H1 (cell line): ENCODE data around the gene CHD1L. TPM values are rescaled to one million over a fixed set of nuclear protein-coding genes. Genes with fewer than 3 reads are reported as not detected.

Experiments
- CTCF ChIA-PET: fragments of 300-600 bp; sonication (Branson Sonifier 250); formaldehyde crosslinking; loops from one replicate; lab custom pipeline; 2021; ENCODE audit not compliant: partially characterized antibody; lab: Charles Lee
- POLR2A ChIA-PET: fragments of 300-600 bp; sonication (Branson Sonifier 250); formaldehyde crosslinking; loops from one replicate; lab custom pipeline; 2021; ENCODE audit warnings: inconsistent platforms; ENCODE audit not compliant: partially characterized antibody; lab: Charles Lee
- DNase-seq, 2 experiments: peaks; one replicate each; pipeline versions ENCODE4 v3.0.0 to v3.0.0-alpha.2; 2010 to 2022; ENCODE audit warnings: low spot score in 2 of 2, low read depth in 1 of 2, mixed read lengths in 1 of 2
- FAIRE-seq: peaks from 2 replicates; lab custom pipeline; 2011; peaks lifted over from hg19 to GRCh38; lab: Jason Lieb, UNC
- H2AFZ ChIP-seq: 2 replicates; pipeline ENCODE4 v1.8.1; 2012; ENCODE audit warnings: low read length, inconsistent platforms
- H2AK5ac ChIP-seq: 2 replicates; pipeline ENCODE4 v1.6.1; 2013; ENCODE audit warnings: low read depth, low read length
- H2BK120ac ChIP-seq: replicated peaks from 2 replicates; pipeline ENCODE3; 2013; ENCODE audit warnings: low read depth, low read length, inconsistent platforms
- H2BK12ac ChIP-seq: 2 replicates; pipeline ENCODE4 v1.6.1; 2013; ENCODE audit warnings: low read depth, low read length
- H2BK15ac ChIP-seq: 2 replicates; pipeline ENCODE4 v1.6.1; 2013; ENCODE audit warnings: low read length
- H2BK20ac ChIP-seq: 2 replicates; pipeline ENCODE4 v1.6.1; 2013; ENCODE audit warnings: low read length
- H2BK5ac ChIP-seq: 2 replicates; pipeline ENCODE4 v1.6.1; 2013; ENCODE audit warnings: low read depth, low read length
- H3K14ac ChIP-seq: 2 replicates; pipeline ENCODE4 v1.6.1; 2013; ENCODE audit warnings: inconsistent platforms; ENCODE audit not compliant: insufficient read length
- H3K18ac ChIP-seq: 2 replicates; pipeline ENCODE4 v1.6.1; 2013; ENCODE audit warnings: low read length; ENCODE audit errors: extremely low read depth
- H3K23ac ChIP-seq: 2 replicates; pipeline ENCODE4 v1.6.1; 2013; ENCODE audit warnings: inconsistent platforms; ENCODE audit not compliant: insufficient read length
- H3K23me2 ChIP-seq: 2 replicates; pipeline ENCODE4 v1.6.1; 2013; ENCODE audit warnings: low read depth, low read length
- H3K27ac ChIP-seq: 2 replicates; pipeline ENCODE4 v1.6.1; 2011; ENCODE audit warnings: low read depth, low read length, inconsistent platforms
- H3K27me3 ChIP-seq, 4 experiments: replicated peaks in 1 of 4; 1 replicate in 1 of 4; 2 replicates in 3 of 4; pipeline versions ENCODE4 v1.6.1 to v1.8.1; 2011 to 2013; ENCODE audit warnings: low read length in 3 of 4, mild to moderate bottlenecking in 3 of 4, inconsistent platforms in 2 of 4, mixed read lengths in 2 of 4, moderate library complexity in 1 of 4; ENCODE audit not compliant: control insufficient read depth in 3 of 4, insufficient read depth in 3 of 4; ENCODE audit errors: extremely low read depth in 1 of 4
- H3K36me3 ChIP-seq, 4 experiments: 2 replicates each; pipeline versions ENCODE4 v1.6.1 to v1.8.1; 2011 to 2013; ENCODE audit warnings: mild to moderate bottlenecking in 4 of 4, low read length in 3 of 4, moderate library complexity in 2 of 4, control low read depth in 1 of 4, inconsistent platforms in 1 of 4; ENCODE audit not compliant: insufficient read depth in 4 of 4, control insufficient read depth in 2 of 4
- H3K4ac ChIP-seq: replicated peaks from 2 replicates; pipeline ENCODE3; 2013; ENCODE audit warnings: low read length, low read depth, mixed read lengths, inconsistent platforms; ENCODE audit not compliant: insufficient read length
- H3K4me1 ChIP-seq, 4 experiments: replicated peaks in 1 of 4; 1 replicate in 1 of 4; 2 replicates in 3 of 4; pipeline versions ENCODE4 v1.6.1 to v1.8.1; 2011 to 2013; ENCODE audit warnings: low read length in 3 of 4, inconsistent platforms in 2 of 4, mixed read lengths in 1 of 4; ENCODE audit not compliant: insufficient read depth in 4 of 4, control insufficient read depth in 3 of 4
- H3K4me2 ChIP-seq, 2 experiments: 2 replicates each; pipeline versions ENCODE4 v1.6.1 to v1.8.1; 2011 to 2013; ENCODE audit warnings: low read depth in 2 of 2, low read length in 2 of 2, control low read depth in 1 of 2, inconsistent platforms in 1 of 2, mild to moderate bottlenecking in 1 of 2; ENCODE audit not compliant: insufficient read depth in 1 of 2
- H3K4me3 ChIP-seq, 4 experiments: fragments of 200-600, 300-600 bp in 1 of 4; sonication (generic), shearing (Covaris generic), sonication (Bioruptor Twin) in 1 of 4; 2 replicates each; pipeline versions ENCODE4 v1.5.1 to v1.8.1; 2011 to 2016; ENCODE audit warnings: low read length in 4 of 4, low read depth in 3 of 4, control low read depth in 2 of 4, inconsistent platforms in 2 of 4, mild to moderate bottlenecking in 2 of 4, mixed read lengths in 1 of 4, moderate library complexity in 1 of 4; ENCODE audit not compliant: insufficient read depth in 2 of 4; ENCODE audit errors: extremely low read depth in 1 of 4
- H3K56ac ChIP-seq: replicated peaks from 2 replicates; pipeline ENCODE3; 2013; ENCODE audit warnings: low read depth, mild to moderate bottlenecking, mixed read lengths, low read length, inconsistent platforms; ENCODE audit not compliant: insufficient read length
- H3K79me1 ChIP-seq: 2 replicates; pipeline ENCODE4 v1.6.1; 2013; ENCODE audit warnings: low read depth, low read length, control low read depth
- H3K79me2 ChIP-seq, 2 experiments: 2 replicates each; pipeline versions ENCODE4 v1.6.1 to v1.8.1; 2012 to 2013; ENCODE audit warnings: low read length in 2 of 2, mild to moderate bottlenecking in 2 of 2, inconsistent platforms in 1 of 2; ENCODE audit not compliant: insufficient read depth in 2 of 2, control insufficient read depth in 1 of 2
- H3K9ac ChIP-seq, 4 experiments: replicated peaks in 1 of 4; 1 replicate in 1 of 4; 2 replicates in 3 of 4; pipeline versions ENCODE4 v1.6.1 to v1.8.1; 2011 to 2013; ENCODE audit warnings: low read depth in 3 of 4, low read length in 3 of 4, control low read depth in 2 of 4, mild to moderate bottlenecking in 2 of 4, moderate library complexity in 2 of 4, inconsistent platforms in 1 of 4; ENCODE audit errors: extremely low read depth in 1 of 4
- H3K9me3 ChIP-seq, 2 experiments: 2 replicates each; pipeline versions ENCODE4 v1.6.1 to v1.8.1; 2012 to 2013; ENCODE audit warnings: mild to moderate bottlenecking in 2 of 2, moderate library complexity in 2 of 2, control low read depth in 1 of 2, inconsistent platforms in 1 of 2, low read depth in 1 of 2, low read length in 1 of 2, mixed read lengths in 1 of 2; ENCODE audit not compliant: insufficient read depth in 2 of 2
- H4K20me1 ChIP-seq, 2 experiments: replicated peaks in 1 of 2; 2 replicates each; pipeline versions ENCODE3 to v1.8.1; 2011 to 2013; ENCODE audit warnings: inconsistent platforms in 2 of 2, low read length in 2 of 2, mild to moderate bottlenecking in 1 of 2; ENCODE audit not compliant: insufficient read depth in 2 of 2, control insufficient read depth in 1 of 2
- H4K5ac ChIP-seq: 2 replicates; pipeline ENCODE4 v1.6.1; 2013; ENCODE audit warnings: low read length, low read depth, mixed read lengths, inconsistent platforms; ENCODE audit not compliant: insufficient read length
- H4K8ac ChIP-seq: 2 replicates; pipeline ENCODE4 v1.8.0; 2013; ENCODE audit warnings: mild to moderate bottlenecking, moderate library complexity, low read length, inconsistent platforms; ENCODE audit not compliant: insufficient read depth; ENCODE audit errors: extremely low read depth
- H4K91ac ChIP-seq: replicated peaks from 2 replicates; pipeline ENCODE3; 2013; ENCODE audit warnings: low read length, mixed read lengths, inconsistent platforms; ENCODE audit not compliant: insufficient read length
- POU5F1 ChIP-seq: IDR thresholded peaks from 2 replicates; pipeline ENCODE4 v1.6.1; 2011; ENCODE audit warnings: low read depth, mild to moderate bottlenecking, low read length, moderate library complexity
- WGBS, 2 experiments: shearing (Covaris generic) in 1 of 2; methylation state at CpG; one replicate each; pipeline versions ENCODE4 v1.1.6 to v1.1.7; 2013 to 2015; ENCODE audit warnings: low lambda C conversion rate in 2 of 2, mixed read lengths in 2 of 2, inconsistent platforms in 1 of 2, low coverage in 1 of 2, missing lambda C conversion rate in 1 of 2; ENCODE audit not compliant: insufficient replicate concordance in 2 of 2, insufficient coverage in 1 of 2, insufficient read length in 1 of 2; ENCODE audit errors: extremely low coverage in 1 of 2, missing lambda C conversion rate in 1 of 2; 5-methylcytosine and 5-hydroxymethylcytosine counted together
- polyA plus RNA-seq, 7 experiments: library from polyadenylated mRNA; depleted of rRNA in 3 of 7; stranded (reverse) in 5 of 7; unstranded in 2 of 7; fragments of >200 nt in 5 of 7; fragments of 200-250 nt in 2 of 7; gene quantifications; 1 replicate in 5 of 7; 2 replicates in 1 of 7; 4 replicates in 1 of 7; pipeline versions ENCODE4 v1.2.1 to v1.2.3, GENCODE V29; 2011 to 2013; ENCODE audit warnings: missing spikeins in 2 of 7, mixed read lengths in 2 of 7
- total RNA-seq: library from RNA; stranded (reverse); fragmentation: NEBNext Ultra II Directional; extraction: Animal tissue kit (Norgen Biotek cat#: 25700); gene quantifications from 2 replicates; pipeline ENCODE4 v1.2.1, GENCODE V29; 2021

Gene CHD1L
- total and polyA plus RNA-seq, 2 of the 8 experiments (the other 6 are each of a cell fraction or from before 2014, with no cell fraction given) = 20.2 to 51.2 TPM

- Histone ChIP-seq H4K5ac (no peak overlapping the region), H3K23me2 (no peaks in the 10 kb centered on the region), H3K4me1 (no peaks in the 10 kb centered on the region), H3K79me1 (no peaks in the 10 kb centered on the region), H3K79me2 (no peaks in the 10 kb centered on the region), H3K18ac (no peak overlapping the region), H4K20me1 (no peaks in the 10 kb centered on the region), H3K23ac (no peak overlapping the region), H4K91ac (no peak overlapping the region), H3K9ac (no peak overlapping the region), H3K4me3 (no peak overlapping the region), H3K9me3 (no peaks in the 10 kb centered on the region), H3K36me3 (no peaks in the 10 kb centered on the region), H2BK15ac (no peak overlapping the region), H2BK120ac (no peak overlapping the region), H4K8ac (no peak overlapping the region), H2AK5ac (no peak overlapping the region), H3K27ac (no peak overlapping the region), H2BK5ac (no peak overlapping the region), H3K4ac (no peak overlapping the region), H3K14ac (no peak overlapping the region), H3K56ac (no peak overlapping the region), H2AFZ (no peak overlapping the region), H2BK20ac (no peak overlapping the region), H3K27me3 (no peaks in the 10 kb centered on the region), H2BK12ac (no peak overlapping the region), H3K4me2 (no peak overlapping the region)
- DNase-seq (no peak), FAIRE-seq (no peak)
- CTCF ChIA-PET = interaction anchor here (1.5 kb wide), 1 partner anchor 23 kb away, joined by 3 read pairs; no protein-coding TSS in a partner anchor
- WGBS, 2 experiments = 91% methylated on average over 3 of the region's 3 CpGs; no CpG with 5 or more reads in 1 of the 2 experiments
- POLR2A ChIA-PET = no interaction called here
- TF ChIP-seq POU5F1 = no peak
These were observed 38.4 kb upstream of the CHD1L start for GRCh38 chr1:147204080-147204479.
